Lung (tissue), 12 donors: Measurements from ENCODE around the gene CELF6. TPM values are rescaled to one million over a fixed set of nuclear protein-coding genes. Genes with fewer than 3 reads are reported as not detected.

Source experiments
- ATAC-seq: fragments of 200-7000 bp; cut with Tn5 transposase; one replicate; pipeline ENCODE4 v1.9.1; 2020; ENCODE audit warnings: moderate number of reproducible peaks; ENCODE audit not compliant: insufficient read depth, low FRiP score
- DNase-seq, 3 donors: peaks; one replicate each; pipeline ENCODE4 v3.0.0-alpha.2; 2013 to 2017
- H3K27ac ChIP-seq, 2 donors: one replicate each; pipeline ENCODE4 v1.5.1; 2013; ENCODE audit warnings: mild to moderate bottlenecking in 2 of 2, moderate library complexity in 2 of 2, control low read depth in 1 of 2, inconsistent platforms in 1 of 2, low read depth in 1 of 2, low read length in 1 of 2
- H3K27me3 ChIP-seq, 3 donors: one replicate each; pipeline ENCODE4 v1.5.1; 2013; ENCODE audit warnings: low read length in 2 of 3; ENCODE audit not compliant: control insufficient read depth in 3 of 3, insufficient read depth in 3 of 3
- H3K36me3 ChIP-seq, 4 donors: one replicate each; pipeline ENCODE4 v1.5.1; 2013; ENCODE audit warnings: low read length in 4 of 4, mild to moderate bottlenecking in 1 of 4, moderate library complexity in 1 of 4; ENCODE audit not compliant: control insufficient read depth in 4 of 4, insufficient read depth in 4 of 4
- H3K4me1 ChIP-seq, 5 donors: one replicate each; pipeline ENCODE4 v1.5.1; 2013; ENCODE audit warnings: low read length in 5 of 5, mild to moderate bottlenecking in 2 of 5, moderate library complexity in 1 of 5; ENCODE audit not compliant: control insufficient read depth in 5 of 5, insufficient read depth in 5 of 5
- H3K4me3 ChIP-seq: one replicate; pipeline ENCODE4 v1.5.1; 2013; ENCODE audit warnings: mild to moderate bottlenecking, control low read depth, moderate library complexity
- H3K9ac ChIP-seq, 2 donors: one replicate each; pipeline ENCODE4 v1.5.1; 2013; ENCODE audit warnings: low read length in 2 of 2, control low read depth in 1 of 2; ENCODE audit not compliant: insufficient read depth in 1 of 2
- H3K9me3 ChIP-seq, 4 donors: one replicate each; pipeline ENCODE4 v1.5.1; 2013; ENCODE audit warnings: low read length in 3 of 4, mild to moderate bottlenecking in 1 of 4, moderate library complexity in 1 of 4; ENCODE audit not compliant: control insufficient read depth in 4 of 4, insufficient read depth in 3 of 4
- CTCF ChIP-seq: IDR thresholded peaks from 2 replicates; pipeline ENCODE4 v1.5.1; 2012; ENCODE audit warnings: mild to moderate bottlenecking; ENCODE audit errors: control extremely low read depth, extremely low read depth
- WGBS, 2 donors: extraction: QIAGEN DNeasy Blood & Tissue Kit; methylation state at CpG; one replicate each; pipeline ENCODE4 v1.1.7; 2013; 5-methylcytosine and 5-hydroxymethylcytosine counted together
- polyA plus RNA-seq, 2 donors: library from polyadenylated mRNA; stranded (reverse); fragments of 200-250 nt; gene quantifications; one replicate each; pipeline ENCODE4 v1.2.1, GENCODE V29; 2013
- total RNA-seq, 2 donors: library from RNA; depleted of rRNA in 1 of 2; stranded (reverse); fragments of >200 nt in 1 of 2; gene quantifications; one replicate each; pipeline ENCODE4 v1.2.1, GENCODE V29; 2014 to 2021
- donor health status: control.
- donor health status: control.
- donor health status: Bipolar disorder and iron deficiency.
- donor health status: healthy.
- donor health status: DM: yes; HTN: yes; CAD: no.

The CELF6 gene
- total and polyA plus RNA-seq, 4 donors = 2.1 to 6.4 (median 3.4) TPM

- 61 to 76% methylated on average over 5 of the region's 5 CpGs for WGBS, 2 donors
- H3K36me3 ChIP-seq = peaks cover 0 to 2% (median 0%) of the 10 kb centered on the region in 4 donors
- no peak overlapping the region for H3K9ac ChIP-seq
- no peak overlapping the region for H3K27ac ChIP-seq
- no peak overlapping the region for H3K4me3 ChIP-seq
- TF ChIP-seq CTCF = no peak
- ATAC-seq (no peak), DNase-seq (no peak)
- no peaks in the 10 kb centered on the region for H3K27me3 ChIP-seq
- peaks cover 0 to 3% (median 0%) of the 10 kb centered on the region in 4 donors for H3K9me3 ChIP-seq
- no peaks in the 10 kb centered on the region for H3K4me1 ChIP-seq
These were observed 12.9 kb downstream of the CELF6 start for GRCh38 chr15:72307026-72307425.

- TF ChIP-seq CTCF = no peak
- Histone ChIP-seq H3K9me3 (peaks cover 0 to 3% (median 0%) of the 10 kb centered on the region in 4 donors), H3K36me3 (peaks cover 0 to 2% (median 0%) of the 10 kb centered on the region in 4 donors), H3K4me1 (no peaks in the 10 kb centered on the region), H3K27ac (no peak overlapping the region), H3K4me3 (no peak overlapping the region), H3K9ac (no peak overlapping the region), H3K27me3 (no peaks in the 10 kb centered on the region)
- peak; percentile 41 to 56 (median 51) for DNase-seq
- no peak for ATAC-seq
- 43 to 57% methylated on average over 10 of the region's 10 CpGs for WGBS, 2 donors
These were observed 13.7 kb downstream of the CELF6 start for GRCh38 chr15:72306211-72306785.

- DNase-seq = no peak
- no peak for ATAC-seq
- Histone ChIP-seq H3K27ac (no peak overlapping the region), H3K27me3 (no peaks in the 10 kb centered on the region), H3K4me1 (no peaks in the 10 kb centered on the region), H3K36me3 (no peaks in the 10 kb centered on the region), H3K4me3 (no peak overlapping the region), H3K9ac (no peak overlapping the region), H3K9me3 (peaks cover 0 to 3% (median 0%) of the 10 kb centered on the region in 4 donors)
- no peak for TF ChIP-seq CTCF
- WGBS, 2 donors = 89 to 96% methylated on average over 7 of the region's 7 CpGs
These were observed 15.4 kb downstream of the CELF6 start for GRCh38 chr15:72304596-72304995.

GRCh38 chr15:72302955-72303354, 17.0 kb downstream of the CELF6 start:
- TF ChIP-seq CTCF = no peak
- 59 to 74% methylated on average over 1 of the region's 1 CpG for WGBS, 2 donors
- no peak for DNase-seq
- Histone ChIP-seq H3K9ac (no peak overlapping the region), H3K4me1 (no peaks in the 10 kb centered on the region), H3K9me3 (peaks cover 0 to 3% (median 0%) of the 10 kb centered on the region in 4 donors), H3K27me3 (no peaks in the 10 kb centered on the region), H3K36me3 (no peaks in the 10 kb centered on the region), H3K27ac (no peak overlapping the region), H3K4me3 (no peak overlapping the region)
- ATAC-seq = no peak
